IPS DF 4.7 (cell line): Measurements from ENCODE around the gene AEBP1.

Source experiments
- DNase-seq: peaks from one replicate; pipeline ENCODE4 v3.0.0-alpha.2; 2013; ENCODE audit warnings: low spot score; ENCODE audit errors: extremely low read depth

Gene AEBP1

DNA sequence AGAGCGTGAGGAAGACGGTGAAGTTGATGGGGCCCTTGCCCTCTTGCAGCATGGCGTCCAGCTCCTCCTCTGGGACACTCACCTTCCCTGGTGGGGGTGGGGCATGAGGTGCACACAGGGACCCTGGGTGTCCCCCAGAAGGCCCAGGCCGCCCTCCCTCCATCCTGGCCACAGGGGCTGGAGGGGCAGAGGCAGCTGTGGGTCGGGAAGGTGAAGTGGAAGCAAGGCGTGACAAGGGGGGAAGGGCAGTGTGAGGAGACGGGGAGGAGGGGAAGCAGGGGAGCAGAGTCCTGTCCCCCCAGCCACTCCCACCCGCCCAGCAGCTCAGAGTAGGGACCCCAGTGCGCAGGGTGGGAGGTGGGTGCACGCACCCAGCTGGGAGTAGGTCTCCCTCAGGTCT, 36.2 kb downstream of the AEBP1 start:
- no peak for DNase-seq

DNA sequence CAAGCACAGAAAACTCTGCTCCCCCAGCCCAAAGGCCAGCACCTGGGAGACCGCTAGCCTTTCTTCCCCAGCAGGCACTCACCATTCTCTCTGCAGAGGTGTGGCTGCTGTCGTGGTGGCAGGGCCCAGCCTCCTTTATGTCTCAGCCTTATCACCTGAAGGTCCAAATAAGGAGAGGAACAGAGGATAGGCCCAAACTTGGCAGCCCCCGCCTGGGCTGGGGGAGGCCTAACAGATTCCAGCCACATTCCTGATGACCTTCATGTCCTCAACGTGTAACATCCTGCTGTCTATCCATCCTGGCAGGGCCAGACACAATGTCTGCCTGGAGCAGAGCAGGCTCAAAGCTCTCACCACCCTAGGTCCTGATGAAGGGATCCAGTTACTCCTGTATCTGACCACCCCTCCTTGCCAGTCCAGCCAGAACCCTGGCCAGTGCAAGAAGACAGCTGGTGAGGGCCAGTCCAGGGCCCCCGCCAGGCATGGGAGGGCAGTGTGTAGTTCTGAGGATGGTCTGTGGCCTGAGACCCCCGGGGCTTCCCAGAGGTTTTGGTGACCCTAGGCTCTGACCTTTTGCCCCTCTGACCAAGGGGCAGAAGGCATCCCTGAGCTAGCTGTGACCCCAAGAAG, 37.2 kb downstream of the AEBP1 start, which contains the start of gene MYL7:
Gene MYL7, minus strand, starts transcription at position 112 of the 630 bp plus-strand sequence. Its CDS starts 27 bp downstream, at position 85.
- no peak for DNase-seq

DNA sequence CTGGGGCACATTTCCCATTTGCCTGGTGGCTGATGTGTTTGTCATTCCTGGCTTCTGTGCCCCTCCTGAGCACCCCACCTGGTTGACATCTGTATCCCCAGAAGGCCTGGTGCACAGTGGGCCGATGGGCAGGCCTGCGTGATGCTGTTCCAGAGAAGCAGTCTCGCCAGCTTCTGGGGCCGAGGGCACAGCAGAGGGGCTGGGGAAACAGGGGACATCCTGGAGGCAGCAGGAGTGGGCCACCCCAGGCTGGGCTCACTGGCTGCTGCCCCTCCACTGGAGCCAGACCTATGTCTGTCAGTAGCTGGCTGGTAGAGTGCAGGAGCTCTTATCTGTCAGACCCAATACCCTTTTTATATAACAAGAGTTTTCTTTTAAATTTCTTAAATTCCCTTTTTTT, 37.9 kb downstream of the AEBP1 start:
- DNase-seq, result no peak

DNA sequence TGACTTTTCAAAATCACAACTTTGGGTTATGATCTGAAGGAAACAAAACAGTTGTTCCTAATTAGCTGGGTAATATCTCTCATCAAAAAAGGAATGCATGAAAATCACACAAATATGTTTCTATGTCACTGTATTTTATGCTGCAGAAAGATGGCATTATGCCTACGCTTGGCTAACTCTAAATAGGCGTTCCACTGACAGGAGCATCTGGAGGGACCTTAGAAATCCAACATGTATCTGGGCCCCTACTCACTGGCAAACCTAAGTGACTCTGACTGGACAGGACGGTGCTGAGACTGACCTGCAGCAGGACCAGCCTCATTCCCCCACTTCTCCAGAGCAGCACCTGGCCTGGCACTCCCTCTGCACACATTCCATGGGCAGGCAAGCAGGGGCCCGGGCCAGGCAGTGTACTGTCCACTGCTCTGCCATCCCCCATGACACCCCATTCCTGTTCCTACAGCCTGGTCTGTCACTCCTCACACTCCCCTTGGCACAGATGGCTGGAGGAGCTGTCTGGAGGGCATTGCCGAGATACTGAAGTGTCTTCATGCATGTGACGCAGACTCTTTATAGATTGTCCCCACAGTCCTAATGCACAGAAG, 39.6 kb downstream of the AEBP1 start:
- no peak for DNase-seq

DNA sequence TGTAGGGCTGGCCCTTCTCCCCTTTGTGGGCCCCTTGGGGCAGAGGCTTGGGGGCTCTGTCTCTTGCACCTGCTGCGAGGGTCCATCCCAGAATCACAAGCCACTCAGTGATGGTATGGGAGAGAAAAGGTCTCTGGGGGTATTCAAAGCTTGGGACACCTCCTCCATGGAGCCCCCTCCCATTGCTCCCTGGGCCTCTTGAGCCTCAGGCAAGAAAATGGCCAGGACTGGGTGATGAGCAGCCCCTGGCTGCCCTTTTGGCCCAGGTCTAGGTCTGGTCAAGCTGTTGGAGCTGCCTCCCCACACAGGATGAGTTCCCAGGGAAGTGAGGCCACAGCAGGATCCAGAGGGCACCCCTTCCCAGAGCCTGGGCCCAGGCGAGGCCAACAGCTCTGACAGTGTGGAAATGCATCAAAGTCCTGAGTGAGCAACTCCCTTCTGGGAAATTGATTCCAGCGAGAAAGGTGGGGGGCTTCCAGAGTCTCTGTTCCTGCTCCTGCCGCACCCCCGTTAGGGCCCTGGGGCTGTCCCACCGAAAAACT, 40.4 kb downstream of the AEBP1 start:
- no peak for DNase-seq

DNA sequence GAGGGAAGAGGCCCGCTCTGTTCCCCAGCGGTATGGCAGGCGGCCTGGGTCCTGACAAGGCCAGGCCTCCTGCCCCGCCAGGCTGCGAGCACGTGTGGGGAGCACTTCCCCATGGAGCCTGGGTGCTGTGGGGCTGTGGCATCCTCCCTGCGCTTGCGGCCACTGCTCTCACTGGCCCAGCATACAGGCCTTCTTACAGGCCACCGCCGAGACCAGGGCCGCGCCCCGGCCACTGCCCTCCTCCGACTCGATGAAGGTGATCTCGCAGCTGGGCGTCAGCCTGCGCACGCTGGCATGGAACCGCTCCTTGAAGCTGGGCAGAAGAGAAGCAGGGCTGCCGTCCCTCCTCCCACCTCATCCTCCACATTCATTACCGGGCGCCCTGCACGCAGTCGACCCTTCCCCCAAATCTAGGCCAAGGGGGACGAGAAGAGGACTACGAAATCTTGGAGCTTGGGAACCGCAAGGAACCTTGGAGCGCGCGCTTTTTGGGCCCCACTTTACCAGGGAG, 40.9 kb downstream of the AEBP1 start:
- no peak for DNase-seq

DNA sequence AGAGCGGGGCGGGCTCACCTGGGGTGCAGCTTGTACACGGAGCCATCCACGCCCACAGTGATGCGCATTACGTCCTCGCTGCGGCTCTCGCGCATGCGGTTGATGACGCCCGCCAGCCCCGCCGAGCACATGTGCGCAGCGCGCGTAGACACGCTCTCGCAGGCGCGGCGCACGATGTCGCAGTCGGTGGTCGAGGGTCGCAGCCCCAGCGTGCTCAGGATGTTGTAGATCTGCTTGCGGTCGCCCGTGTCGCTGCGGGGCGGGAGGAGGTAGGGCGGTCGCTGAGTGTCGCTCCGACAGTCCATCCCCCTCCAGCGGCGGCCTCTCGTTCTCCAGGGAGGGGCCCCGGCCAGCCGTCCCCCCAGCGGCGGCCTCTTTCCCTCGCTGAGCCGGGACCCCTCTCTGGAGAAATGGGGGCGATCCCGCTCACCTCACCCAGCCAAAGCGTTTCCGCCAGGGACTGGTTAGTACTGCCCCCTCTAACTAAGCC, 41.4 kb downstream of the AEBP1 start:
- DNase-seq, result no peak

DNA sequence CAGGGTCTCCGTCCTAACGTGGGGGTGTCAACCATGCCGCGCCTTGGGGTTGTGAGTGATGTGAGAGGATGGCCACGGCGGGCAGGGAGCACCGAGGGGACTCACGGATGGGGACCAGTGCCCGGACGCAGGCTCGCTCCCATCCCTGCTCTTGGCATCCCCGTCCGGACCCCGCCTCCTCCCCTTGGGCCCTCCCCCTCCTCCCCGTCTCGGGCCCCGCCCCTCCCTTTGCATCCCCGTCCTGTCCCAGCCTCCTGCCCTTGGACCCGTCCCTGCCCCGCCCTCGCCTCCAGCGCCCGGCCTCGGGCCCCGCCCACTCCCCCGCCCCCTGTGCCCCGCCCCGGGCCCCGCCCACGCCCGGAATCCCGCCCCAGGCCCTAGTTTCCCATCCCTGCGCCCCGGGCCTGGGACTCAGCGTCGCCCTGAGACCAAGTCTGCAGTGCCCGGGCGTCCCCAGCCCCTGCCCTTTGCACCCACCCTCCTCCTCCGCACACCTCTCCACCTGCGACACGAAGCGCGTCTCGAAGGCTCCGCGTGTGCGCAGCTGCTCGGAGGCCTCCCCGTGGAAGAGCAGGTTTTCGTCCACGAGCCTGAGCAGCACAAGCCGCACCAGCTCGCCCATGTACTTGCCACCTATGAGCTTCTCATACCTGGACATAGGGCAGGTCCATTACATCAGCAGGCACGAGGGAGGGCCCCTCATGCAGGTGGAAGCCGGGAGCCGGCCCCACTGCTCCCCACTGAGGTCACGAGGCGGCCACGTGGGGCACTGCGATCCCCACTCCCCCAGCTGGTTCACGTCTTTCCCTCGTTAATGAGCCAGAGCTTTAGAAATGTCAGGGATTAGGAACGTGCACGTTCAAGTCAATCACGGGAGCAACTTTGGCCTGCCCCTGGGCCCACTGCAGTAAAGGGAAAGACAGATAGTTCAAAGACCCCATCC, 42.1 kb downstream of the AEBP1 start:
- no peak for DNase-seq

DNA sequence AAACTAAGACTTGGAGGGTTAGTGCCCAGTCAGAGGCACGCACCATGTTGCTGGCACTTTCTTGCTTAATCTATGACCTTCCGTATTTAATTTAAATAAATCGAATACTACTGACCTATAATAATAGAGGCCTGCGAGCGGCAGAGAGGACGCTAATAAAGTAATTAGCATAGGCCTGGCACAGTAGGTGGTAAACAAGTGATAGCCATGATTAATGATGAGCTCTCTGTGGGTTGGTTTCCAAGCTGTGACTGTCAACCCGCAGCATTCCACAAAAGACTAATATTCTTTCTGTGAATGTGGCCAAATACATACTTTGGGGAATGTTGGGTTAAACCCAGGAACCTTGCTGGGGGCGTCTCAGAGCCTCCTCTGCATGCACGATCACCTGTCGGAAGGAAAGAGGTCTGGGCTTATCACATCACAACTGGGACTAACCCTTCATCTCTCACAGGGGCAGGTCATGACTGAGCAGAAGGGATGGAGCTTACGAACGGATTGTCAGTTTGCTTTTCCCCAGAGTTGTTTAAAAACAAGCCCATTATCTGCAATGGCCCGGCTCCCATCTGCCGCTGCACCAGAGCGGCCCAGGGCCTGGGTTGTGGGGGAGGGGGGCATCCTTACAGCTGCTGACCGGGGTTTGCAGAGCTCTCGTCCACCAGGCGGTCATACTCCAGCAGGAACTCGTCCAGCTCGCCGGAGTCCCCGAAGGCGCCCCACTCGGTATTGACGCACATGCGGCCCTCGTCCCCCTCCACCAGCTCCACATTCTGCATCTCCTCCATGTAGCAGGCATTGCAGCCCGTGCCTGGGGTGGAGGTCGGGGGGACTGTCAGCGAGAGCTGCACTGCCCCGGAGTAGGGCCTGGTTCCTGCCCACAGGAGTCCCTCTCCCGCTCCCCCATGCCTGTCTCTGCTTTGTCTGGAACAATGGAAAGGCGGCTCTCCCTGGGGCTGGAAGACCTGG, 43.2 kb downstream of the AEBP1 start:
- DNase-seq, result no peak

DNA sequence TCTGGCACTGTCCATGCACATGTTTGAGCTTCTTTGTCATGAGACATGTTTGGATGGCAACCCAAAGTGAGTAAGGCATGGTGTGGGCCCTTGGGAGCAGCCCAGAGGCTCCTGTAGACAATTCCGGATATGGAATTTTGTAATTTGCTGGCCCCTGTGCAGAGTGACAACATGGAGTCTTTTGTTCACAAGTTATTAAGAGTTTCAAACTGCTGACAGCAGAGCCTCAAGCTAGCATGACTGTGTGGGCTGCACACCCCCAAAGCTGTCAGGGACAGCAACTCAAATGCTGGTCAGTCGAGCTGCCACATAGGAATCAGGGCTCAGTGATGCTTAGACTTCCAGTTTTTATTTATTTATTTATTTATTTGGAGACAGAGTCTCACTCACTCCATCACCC, 44.0 kb downstream of the AEBP1 start:
- DNase-seq, result no peak

DNA sequence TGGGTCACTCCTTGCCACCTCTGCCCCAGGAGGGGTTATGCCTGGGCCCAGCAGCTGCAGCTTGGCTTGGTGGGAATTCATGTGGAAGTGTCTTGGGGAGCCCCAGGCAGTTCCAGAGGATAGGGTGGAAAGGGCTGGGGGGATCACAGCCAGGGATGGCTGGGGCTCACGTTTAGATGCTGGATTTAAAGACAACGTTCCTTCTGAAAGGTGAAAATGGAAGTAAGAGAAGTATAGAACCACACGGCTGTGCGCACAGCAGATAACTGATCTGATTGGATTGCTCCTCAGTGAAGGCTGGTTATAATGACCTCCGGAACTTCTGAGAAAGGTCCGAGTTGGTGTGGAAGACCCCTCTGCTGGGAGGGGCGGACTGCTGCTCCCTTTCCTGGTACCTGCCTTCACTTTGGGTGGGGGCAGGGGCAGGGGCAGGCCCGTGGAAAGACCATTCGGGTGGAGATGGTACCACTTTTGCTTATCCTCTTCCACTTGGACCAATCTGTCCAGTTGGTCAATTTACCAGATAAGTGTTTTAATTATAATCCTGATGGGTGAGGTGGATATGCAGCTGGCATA, 44.9 kb downstream of the AEBP1 start:
- DNase-seq, result no peak

DNA sequence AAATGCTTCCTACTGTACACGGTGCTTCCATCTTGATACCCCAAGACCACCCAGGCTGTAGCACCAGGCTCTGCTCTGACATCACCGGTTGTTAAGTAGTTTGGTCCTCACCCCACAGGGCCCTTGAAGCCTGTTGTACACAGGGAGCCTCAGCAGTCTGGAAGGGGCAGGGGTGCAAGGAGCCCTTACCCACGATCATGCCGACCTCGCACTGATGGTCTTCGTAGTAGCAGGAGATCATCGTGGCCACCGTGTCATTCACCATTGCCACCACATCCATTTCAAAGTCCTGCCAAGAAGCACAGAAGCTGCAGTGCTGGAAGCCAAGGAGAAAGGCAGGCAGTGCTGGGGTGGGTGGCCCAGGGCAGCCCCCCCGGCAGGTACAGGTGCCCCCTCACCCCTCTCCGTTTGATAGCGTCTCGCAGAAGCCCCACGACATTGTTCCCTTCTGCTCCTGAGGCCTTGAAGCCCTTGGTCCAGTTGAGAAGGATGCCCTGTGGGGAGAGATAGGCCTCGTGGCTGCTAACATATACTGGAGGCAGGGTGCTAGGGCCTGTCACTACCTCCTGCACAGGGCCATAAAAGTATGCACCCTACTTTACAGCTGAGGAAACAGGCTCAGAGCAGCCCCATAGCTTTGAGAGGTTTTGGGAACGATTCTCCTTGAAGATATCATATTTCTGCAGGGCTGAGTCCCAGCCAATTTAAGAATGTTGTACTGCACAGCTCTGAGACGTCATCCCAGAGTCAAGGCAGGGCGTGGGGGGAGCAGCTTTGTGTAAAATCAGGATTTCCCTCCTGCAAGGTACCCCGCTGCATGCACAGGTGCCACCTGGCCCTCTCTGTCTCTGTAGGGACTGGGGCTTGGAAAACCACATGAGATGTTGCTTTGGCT, 45.7 kb downstream of the AEBP1 start:
- DNase-seq, result no peak

DNA sequence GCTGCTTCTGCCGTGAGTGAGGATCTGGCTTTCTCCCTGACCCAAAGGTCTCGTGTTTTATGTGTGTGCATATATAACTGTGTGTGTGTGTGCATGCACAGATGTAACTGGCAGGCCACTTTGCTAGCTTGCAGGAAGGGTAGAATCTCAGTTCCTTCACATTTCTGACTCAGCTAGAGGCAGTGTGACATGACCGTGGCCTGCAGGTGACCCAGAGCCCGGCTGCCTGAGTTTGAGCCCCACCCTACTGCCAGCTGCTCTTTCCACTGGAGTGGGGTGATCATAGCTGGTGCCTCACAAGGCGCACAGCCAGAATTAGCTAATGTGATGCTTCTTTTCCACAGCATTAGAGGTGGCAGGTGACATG, 46.3 kb downstream of the AEBP1 start:
- DNase-seq, result no peak

DNA sequence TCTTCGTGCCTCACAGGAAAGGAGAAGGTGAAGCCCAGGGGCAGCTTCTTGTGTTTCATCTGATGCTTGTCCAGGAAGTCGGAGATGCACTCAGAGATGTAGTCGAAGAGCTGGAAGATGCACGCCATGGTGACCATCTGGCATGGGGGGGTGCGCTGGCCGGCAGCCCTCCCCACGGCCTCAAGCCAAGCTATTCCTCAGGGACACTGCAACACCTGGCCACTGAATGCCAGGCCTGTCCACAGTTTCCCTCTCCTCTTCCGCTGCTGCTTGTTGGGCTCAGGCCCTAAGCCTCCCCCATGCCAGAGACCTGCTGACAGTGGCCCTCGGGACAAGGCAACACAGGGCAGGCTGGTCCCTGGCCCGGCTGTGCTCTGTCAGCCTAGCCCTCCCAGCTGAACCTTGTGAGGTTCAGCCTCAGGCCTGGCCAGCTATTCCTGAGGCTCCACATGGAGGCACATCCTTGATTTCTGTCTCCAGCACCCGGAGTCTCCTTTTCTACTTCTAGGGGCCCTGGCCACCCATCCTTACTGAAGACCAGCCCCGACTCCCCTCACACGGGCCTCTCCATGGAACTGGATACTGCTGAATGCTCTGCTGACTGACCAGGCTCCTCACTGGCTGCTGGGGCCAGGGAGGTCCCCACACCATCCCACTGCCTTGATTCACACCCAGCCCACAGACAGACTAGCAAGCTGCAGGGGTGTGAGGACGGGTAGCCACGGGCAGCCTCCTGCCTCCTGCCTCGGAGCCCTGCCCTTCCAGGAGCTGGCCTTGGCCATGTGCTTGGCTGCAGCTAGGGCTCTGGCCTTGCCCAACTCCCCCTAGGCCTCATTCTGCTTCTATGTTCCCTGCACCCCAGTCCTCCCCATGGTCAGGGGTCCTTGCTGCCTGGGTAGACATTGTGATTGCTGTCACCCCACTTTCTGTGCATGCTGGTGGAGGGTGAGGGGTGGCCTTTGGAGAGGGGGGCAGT, 47.1 kb downstream of the AEBP1 start:
- DNase-seq, result no peak

DNA sequence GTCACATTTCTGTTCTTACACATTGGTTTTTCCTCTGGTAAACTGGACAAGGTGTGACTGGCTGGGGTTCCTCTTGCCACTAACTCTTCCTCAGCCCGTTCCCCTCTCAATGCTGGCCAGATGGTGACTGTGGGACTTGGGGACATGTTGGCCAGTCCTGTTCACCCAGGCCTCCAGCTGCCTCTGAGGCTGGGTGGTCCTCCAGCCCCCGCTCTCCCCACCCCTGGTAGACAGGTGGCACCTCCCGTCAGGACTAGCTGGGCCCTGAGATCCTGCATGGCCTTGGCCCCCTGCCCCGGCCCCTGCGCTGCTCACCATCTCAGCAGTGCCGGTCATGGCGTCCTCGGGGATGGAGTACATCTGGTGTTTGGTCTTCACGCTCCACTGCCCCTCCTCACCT, 47.8 kb downstream of the AEBP1 start:
- DNase-seq, result no peak

DNA sequence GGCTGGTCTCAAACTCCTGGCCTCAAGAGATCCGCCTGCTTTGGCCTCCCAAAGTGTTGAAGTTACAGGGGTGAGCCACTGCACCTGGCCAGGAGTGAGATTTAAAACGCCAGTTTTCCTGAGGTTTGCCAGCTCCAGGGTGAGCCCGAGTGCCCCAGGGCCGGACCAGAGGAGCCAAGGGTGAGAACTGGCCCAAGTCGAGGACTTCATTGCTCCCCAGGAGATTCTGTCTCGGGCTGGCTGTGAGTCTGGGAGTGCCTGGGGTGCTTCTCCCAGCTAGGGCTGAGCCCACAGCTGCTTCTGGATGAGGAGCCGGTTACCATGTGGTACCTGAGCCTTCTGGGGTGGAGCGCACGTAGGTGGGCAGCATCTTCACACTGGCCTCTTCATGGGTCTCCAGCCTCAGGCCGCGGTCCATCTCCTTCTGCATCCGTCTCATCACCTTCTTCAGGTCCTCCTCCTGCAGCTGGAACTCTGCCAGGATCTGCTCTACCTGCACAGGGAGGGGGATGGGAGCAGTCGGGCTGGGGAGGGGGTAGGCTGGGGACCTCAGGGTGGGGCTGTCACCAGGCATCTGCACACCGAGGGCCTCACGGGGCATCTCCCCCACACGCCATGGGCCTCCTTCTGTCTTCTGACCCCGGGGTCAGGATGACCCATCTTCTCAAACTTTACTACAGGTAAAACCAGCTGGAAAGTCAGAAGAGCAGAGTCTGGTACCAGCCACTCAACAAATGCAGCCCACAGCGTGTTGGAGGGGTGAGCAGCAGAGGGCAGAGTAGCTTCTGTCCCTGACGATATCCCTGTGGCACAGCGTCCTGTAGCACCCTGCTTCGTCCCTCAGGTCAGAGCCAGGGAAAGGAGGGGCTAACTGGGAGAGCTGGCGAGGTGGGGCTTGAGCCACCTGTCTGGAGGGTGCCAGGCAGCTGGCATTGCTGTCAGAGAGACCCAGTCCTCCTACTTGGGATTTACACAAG, 49.1 kb downstream of the AEBP1 start:
- no peak for DNase-seq

DNA sequence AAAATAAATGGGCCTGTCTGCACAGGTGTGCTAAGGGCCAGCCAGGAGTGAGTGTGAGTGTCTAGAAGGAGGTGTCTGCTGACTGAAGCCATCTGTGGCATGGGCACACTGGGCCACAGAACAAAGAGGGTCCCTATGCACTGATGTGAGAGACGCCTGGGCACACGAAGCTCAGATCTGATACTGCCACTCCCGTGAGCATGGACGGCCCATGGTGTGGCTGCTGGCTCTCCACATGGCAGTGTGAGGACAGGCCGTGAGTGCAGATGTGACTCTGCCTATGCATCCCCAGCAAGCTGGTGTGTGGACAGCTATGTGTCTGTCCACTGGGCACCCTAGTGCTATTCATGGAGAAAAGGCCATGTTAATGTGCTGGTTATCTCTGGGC, 49.8 kb downstream of the AEBP1 start:
- no peak for DNase-seq
